Activated CD8-positive, alpha-beta memory T cell treated with anti-CD3 and anti-CD28 coated beads for 4 hours (primary cell): Measurements from ENCODE around the gene DUT.

Source experiments
- DNase-seq, 2 donors: peaks; one replicate each; pipeline ENCODE4 v3.0.0-alpha.2; 2020; ENCODE audit warnings: low read depth in 2 of 2

The DUT gene

DNA sequence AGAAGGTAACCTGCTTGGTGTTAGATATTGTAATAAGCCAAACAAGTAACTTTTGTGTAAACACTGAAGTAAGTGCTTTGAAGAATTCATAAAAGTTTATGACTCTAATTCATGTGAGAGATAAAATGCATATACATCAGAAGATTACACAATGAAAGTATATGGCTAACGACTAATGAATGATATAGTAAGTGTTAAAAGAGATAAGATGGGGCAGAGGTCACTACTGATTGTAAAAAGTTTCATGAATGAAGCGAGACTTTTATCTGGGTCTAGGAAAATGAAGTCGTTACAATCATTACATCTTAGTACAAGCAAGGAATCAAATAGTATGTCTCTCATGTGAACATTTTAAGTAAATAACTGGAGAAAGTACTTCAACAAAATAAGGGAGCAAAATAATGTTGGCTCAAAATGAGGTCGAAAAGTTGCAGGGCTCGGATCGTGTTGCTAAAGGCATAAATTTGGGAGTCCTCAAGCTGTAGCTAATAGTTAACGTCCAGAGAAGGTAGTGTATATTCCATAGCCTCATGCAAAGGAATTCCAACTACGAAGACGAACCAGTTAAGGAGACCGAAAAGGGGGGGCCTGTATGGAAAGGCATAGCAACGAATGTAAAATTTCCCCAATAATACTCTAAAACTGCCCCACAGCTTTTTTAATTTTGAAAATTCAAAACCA is 984 bp upstream of the DUT start:
- no peak for DNase-seq

DNA sequence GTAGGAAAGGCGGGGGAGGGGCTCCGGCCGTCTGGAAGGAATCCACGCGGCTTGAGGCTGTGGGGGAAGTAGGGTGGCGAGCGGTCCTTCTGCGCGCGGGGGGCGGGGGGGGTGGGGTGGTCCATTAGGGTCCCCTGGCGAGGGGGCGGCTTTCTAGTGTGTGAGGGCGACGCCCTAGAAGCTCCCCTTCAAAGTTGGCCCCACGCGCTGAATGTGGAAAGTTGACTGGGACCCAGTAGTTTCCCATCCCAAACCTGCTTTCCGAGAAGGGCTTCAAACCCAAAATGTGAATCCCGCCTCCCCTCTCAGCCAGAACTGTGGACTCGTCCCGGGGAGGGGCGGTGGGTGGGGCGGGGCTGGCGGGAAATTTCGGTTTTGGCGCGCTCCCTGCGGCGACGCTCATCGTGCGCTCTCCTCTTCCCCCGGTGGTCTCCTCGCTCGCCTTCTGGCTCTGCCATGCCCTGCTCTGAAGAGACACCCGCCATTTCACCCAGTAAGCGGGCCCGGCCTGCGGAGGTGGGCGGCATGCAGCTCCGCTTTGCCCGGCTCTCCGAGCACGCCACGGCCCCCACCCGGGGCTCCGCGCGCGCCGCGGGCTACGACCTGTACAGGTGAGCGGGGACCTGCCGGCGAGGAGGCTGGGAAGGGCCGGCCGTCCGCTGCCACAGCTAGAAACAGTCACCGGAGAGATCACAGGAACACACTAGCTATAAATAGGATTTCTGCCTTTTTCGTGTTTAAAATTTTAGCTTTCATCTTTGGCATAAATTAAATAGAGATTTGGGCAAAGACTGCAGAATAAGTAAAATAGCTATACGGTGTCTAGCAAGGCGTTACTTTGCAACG is 790 bp downstream of the DUT start:
- DNase-seq = peak; percentile 42 to 50

- no peak for DNase-seq
These were observed 1.4 kb downstream of the DUT start for GRCh38 chr15:48332642-48333034.

- DNase-seq = no peak
These were observed 2.3 kb downstream of the DUT start for GRCh38 chr15:48333540-48333939.

DNA sequence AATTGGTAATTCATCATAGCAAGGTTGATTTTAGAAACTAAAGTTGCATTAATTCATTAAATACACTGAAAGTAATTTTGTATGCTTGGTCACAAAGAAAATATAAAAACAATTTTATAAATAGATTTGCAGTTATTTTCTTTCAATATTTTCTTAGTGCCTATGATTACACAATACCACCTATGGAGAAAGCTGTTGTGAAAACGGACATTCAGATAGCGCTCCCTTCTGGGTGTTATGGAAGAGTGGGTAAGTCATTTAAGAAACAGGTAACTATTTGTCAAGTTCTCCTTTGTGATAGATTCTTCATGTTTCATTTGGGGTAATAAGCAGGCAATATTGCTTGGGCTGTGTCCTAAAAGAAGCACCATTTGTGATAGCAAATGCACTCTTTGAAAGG is 3.0 kb downstream of the DUT start:
- no peak for DNase-seq

GRCh38 chr15:48336940-48337339 is 5.7 kb downstream of the DUT start:
- DNase-seq = no peak

GRCh38 chr15:48337607-48338006 is 6.4 kb downstream of the DUT start:
- no peak for DNase-seq

GRCh38 chr15:48340111-48340510 is 8.9 kb downstream of the DUT start:
- DNase-seq = no peak

- no peak for DNase-seq
These were observed 12.6 kb downstream of the DUT start for GRCh38 chr15:48343865-48344264.

DNA sequence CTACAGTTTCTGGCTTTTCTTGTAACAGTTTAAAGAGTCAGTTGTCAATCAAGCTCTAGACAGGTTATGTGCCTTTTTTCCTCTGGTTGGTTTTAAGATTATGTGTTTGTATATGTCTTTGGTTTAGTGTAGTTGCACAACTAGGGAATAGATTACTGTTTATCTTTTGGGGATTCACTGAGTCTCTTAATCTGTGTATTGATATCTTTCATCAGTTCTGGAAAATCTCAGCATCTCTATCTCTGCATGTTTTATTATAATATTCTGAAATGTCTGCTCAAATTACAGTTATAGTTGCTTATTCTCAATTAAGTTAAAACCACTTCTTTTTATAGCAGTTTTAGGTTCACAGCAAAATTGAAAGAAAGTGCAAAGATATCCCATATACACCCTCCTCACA is 14.3 kb downstream of the DUT start:
- DNase-seq = no peak

GRCh38 chr15:48352474-48353072 is 21.3 kb downstream of the DUT start:
- DNase-seq = peak; percentile 9 to 11

GRCh38 chr15:48354694-48355303 is 23.6 kb downstream of the DUT start:
- no peak for DNase-seq

DNA sequence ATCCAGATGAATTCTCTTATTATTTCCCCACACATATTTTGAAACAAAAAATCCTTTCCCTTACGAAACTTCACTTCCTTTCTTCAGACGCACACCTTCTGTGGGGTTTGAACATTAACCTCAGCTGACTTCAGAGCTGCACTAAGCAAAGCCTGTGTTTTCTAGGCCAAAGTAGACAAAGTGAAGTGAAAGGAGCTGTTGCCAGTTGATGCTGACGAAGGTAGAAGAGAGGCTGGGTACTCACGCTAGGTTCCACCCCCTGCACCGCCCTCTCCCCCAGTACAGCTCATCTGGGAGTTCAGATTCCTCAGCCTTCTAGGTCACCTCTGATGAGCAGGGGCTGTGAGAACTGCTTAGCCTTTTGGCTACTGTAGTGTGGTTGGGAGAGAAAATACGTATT is 24.1 kb downstream of the DUT start:
- DNase-seq = no peak

DNA sequence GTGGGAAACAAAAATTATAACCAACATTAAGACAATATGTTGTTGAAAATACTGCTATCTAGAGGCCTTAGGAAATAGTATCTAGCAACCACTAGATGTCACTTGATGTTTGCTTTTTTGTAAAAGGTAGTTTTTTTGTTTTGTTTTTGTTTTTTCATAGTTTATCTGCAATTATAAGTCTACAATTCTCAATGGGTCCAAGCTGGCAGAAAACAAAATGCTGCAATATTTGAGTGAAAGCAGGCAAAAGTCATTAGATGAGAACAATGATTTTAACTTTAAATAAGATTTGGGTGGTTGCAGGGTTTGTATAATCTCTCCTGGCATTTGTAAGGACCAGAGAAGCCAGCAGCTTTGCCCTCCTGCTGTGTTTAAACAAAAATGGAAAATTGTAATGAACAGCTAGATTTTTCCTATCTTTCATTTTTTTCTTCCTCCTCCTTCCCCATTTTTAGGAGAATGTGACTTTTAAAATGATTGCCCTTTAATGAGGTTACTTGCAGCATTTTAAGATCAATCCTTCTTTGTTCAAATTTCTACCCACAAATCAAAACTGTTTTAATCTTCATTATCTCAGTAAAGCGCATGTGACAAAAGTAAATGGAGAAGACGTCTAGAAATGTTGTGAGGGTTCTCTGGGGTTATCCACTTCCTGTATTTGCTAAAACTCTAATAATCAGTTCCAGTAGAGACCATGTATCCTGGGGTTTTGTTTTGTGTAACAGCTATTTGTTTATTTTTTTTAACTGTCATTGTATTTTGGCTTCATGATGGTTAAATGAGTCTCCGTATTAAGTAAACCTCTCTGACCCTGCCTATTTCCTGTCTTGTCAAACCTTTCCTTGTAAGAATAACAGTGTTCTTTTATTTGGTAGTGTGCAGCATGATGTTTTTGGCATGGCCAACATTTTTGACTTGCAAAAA is 27.3 kb downstream of the DUT start:
- no peak for DNase-seq

DNA sequence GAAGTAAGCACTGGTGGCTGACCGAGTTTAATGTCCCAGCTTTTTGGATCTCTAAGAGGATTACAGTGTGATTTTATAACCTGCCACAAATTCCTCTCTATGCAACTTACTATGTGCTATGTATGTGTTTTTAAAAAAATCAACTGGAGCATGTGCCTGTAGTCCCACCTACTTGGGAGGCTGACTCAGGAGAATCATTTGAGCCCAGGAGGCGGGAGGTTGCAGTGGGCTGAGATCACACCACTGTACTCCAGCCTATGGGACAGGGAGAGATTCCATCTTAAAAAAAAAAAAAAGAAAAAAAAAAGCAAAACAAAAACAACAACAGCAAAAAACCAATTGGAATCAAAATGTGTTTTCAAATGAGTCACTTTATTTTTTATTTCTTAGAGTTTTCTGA is 29.6 kb downstream of the DUT start:
- no peak for DNase-seq

DNA sequence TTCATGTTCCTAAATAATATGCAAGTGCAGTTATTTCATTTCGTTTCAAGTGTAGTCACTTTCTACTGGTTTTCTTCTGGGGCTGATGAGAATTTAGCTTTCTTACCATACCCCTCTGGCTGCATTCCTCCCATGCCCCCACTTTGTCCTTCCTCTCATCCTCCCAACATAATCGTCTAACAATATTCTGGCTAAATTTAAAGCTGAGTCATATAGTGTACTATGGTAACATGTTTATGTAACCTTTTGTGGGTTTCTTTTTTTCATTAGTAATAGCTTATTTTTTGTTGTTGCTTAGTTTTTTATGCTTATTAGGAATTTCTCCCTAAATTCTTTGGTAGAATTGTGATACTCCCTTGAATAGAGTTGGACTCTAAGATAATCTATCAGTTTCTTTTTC is 30.5 kb downstream of the DUT start:
- no peak for DNase-seq

GRCh38 chr15:48363474-48363873 is 32.2 kb downstream of the DUT start:
- DNase-seq = no peak

DNA sequence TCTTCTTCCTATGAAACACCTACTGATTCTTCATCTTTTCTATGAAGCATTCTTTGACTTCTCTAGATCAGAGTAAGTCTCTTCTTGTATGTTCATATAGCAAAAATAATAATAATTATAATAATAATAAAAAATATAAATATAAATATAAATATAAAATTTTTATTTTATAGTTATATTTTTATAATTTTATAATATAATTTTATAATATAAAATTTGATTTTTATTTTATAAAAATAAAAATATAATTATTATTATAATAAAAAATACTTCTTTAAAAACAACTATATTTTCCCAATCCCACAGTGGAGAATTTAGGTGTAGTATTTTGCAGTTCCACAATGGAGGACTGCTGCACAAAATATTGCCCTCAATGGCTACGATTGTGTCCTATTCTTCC is 34.3 kb downstream of the DUT start:
- DNase-seq = no peak

GRCh38 chr15:48366584-48367312 is 35.5 kb downstream of the DUT start:
- no peak for DNase-seq

GRCh38 chr15:48367483-48367882 is 36.3 kb downstream of the DUT start:
- no peak for DNase-seq

GRCh38 chr15:48370460-48370859 is 39.2 kb downstream of the DUT start:
- DNase-seq = no peak
